B cell (primary cell): Measurements from ENCODE around the gene NUP62. TPM values are rescaled to one million over a fixed set of nuclear protein-coding genes. Genes with fewer than 3 reads are reported as not detected.

Experiments
- ATAC-seq: fragments of 200-7000 bp; cut with Tn5 transposase; one replicate; pipeline ENCODE4 v1.10.0; 2021; ENCODE audit warnings: low read depth, mild to moderate bottlenecking, moderate number of reproducible peaks, moderate library complexity
- CTCF ChIA-PET: fragments of 350-600 bp; sonication (Branson Sonifier 250); formaldehyde crosslinking; loops from one replicate; lab custom pipeline; 2021; ENCODE audit warnings: antibody characterized with exemption, inconsistent platforms; lab: Charles Lee
- POLR2A ChIA-PET: fragments of 350-600 bp; sonication (Branson Sonifier 250); formaldehyde crosslinking; loops from one replicate; lab custom pipeline; 2021; ENCODE audit warnings: antibody characterized with exemption; lab: Charles Lee
- DNase-seq: peaks from one replicate; pipeline ENCODE4 v3.0.0; 2013
- H2AFZ ChIP-seq: 2 replicates; pipeline ENCODE4 v1.6.1; 2012; ENCODE audit warnings: mild to moderate bottlenecking, low read depth, low read length; ENCODE audit not compliant: insufficient read depth, poor library complexity, severe bottlenecking
- H3K27ac ChIP-seq, 2 donors: 1 replicate in 1 of 2; 2 replicates in 1 of 2; pipeline ENCODE4 v1.5.1; 2012 to 2013; ENCODE audit warnings: low read length in 2 of 2, mild to moderate bottlenecking in 2 of 2, moderate library complexity in 1 of 2
- H3K27me3 ChIP-seq, 4 experiments: fragments of 200-600 bp in 1 of 4; sonication (generic) in 1 of 4; replicated peaks in 1 of 4; 1 replicate in 2 of 4; 2 replicates in 2 of 4; pipeline versions ENCODE4 v1.6.1 to v1.7.0; 2013 to 2016; ENCODE audit warnings: low read length in 3 of 4, mild to moderate bottlenecking in 2 of 4, mixed read lengths in 1 of 4, moderate library complexity in 1 of 4; ENCODE audit not compliant: insufficient read depth in 4 of 4, control insufficient read depth in 3 of 4; ENCODE audit errors: control extremely low read depth in 1 of 4
- H3K36me3 ChIP-seq, 2 experiments: replicated peaks in 1 of 2; 1 replicate in 1 of 2; 2 replicates in 1 of 2; pipeline versions ENCODE4 v1.6.1 to v1.7.1; 2013; ENCODE audit warnings: low read length in 1 of 2; ENCODE audit not compliant: insufficient read depth in 2 of 2, control insufficient read depth in 1 of 2; ENCODE audit errors: control extremely low read depth in 1 of 2, extremely low read depth in 1 of 2
- H3K4me1 ChIP-seq, 2 donors: fragments of 200-600 bp in 1 of 2; sonication (generic) in 1 of 2; 1 replicate in 1 of 2; 2 replicates in 1 of 2; pipeline versions ENCODE4 v1.5.1 to v1.6.1; 2013 to 2017; ENCODE audit warnings: low read length in 2 of 2; ENCODE audit not compliant: control insufficient read depth in 2 of 2, insufficient read depth in 2 of 2
- H3K4me2 ChIP-seq: replicated peaks from 2 replicates; pipeline ENCODE3; 2012; ENCODE audit warnings: mild to moderate bottlenecking, low read depth, low read length; ENCODE audit not compliant: poor library complexity, severe bottlenecking
- H3K4me3 ChIP-seq, 5 experiments: fragments of 200-600 bp in 1 of 5; sonication (generic) in 1 of 5; 1 replicate in 3 of 5; 2 replicates in 2 of 5; pipeline versions ENCODE4 v1.5.1 to v1.7.0; 2011 to 2016; ENCODE audit warnings: low read length in 4 of 5, mild to moderate bottlenecking in 4 of 5, low read depth in 2 of 5, control low read depth in 1 of 5, moderate library complexity in 1 of 5; ENCODE audit not compliant: insufficient read depth in 1 of 5; ENCODE audit errors: control extremely low read depth in 1 of 5, extremely low read depth in 1 of 5
- H3K79me2 ChIP-seq: fragments of 200-600 bp; sonication (generic); one replicate; pipeline ENCODE4 v1.6.0; 2016; ENCODE audit warnings: low read length; ENCODE audit not compliant: control insufficient read depth, insufficient read depth
- H3K9ac ChIP-seq: fragments of 200-600 bp; sonication (generic); 2 replicates; pipeline ENCODE4 v1.6.1; 2017; ENCODE audit warnings: mild to moderate bottlenecking, low read length, moderate library complexity
- H3K9me3 ChIP-seq, 3 donors: one replicate each; pipeline versions ENCODE4 v1.6.1 to v1.7.1; 2013; ENCODE audit warnings: low read length in 2 of 3; ENCODE audit not compliant: control insufficient read depth in 2 of 3, insufficient read depth in 1 of 3; ENCODE audit errors: control extremely low read depth in 1 of 3
- H4K20me1 ChIP-seq: 2 replicates; pipeline ENCODE4 v1.6.0; 2012; ENCODE audit warnings: mild to moderate bottlenecking, low read length; ENCODE audit not compliant: insufficient read depth, control insufficient read depth, poor library complexity, severe bottlenecking
- H3K27ac Mint-ChIP-seq: one replicate; pipeline ENCODE4 v1.8.0; 2021; ENCODE audit warnings: mixed read lengths
- H3K27me3 Mint-ChIP-seq: one replicate; pipeline ENCODE4 v1.8.0; 2021; ENCODE audit warnings: mixed read lengths
- H3K4me1 Mint-ChIP-seq: one replicate; pipeline ENCODE4 v1.8.0; 2021; ENCODE audit warnings: mixed read lengths
- H3K4me3 Mint-ChIP-seq: one replicate; pipeline ENCODE4 v1.8.0; 2021; ENCODE audit warnings: mixed read lengths
- H3K9me3 Mint-ChIP-seq: one replicate; pipeline ENCODE4 v1.8.0; 2022; ENCODE audit warnings: mixed read lengths; ENCODE audit not compliant: insufficient read depth
- CTCF ChIP-seq: fragments of 200-600 bp; IDR thresholded peaks from one replicate; pipeline ENCODE4 v1.8.0; 2022; ENCODE audit warnings: antibody characterized with exemption, mild to moderate bottlenecking
- EZH2 ChIP-seq: IDR thresholded peaks from 2 replicates; pipeline ENCODE4 v1.6.1; 2012; ENCODE audit warnings: borderline replicate concordance, low read depth, mild to moderate bottlenecking, moderate library complexity, low read length; ENCODE audit not compliant: insufficient read depth, poor library complexity, severe bottlenecking
- WGBS: methylation state at CpG from one replicate; pipeline ENCODE4 v1.1.5; 2013; ENCODE audit warnings: missing lambda C conversion rate; ENCODE audit not compliant: insufficient coverage; 5-methylcytosine and 5-hydroxymethylcytosine counted together
- intact Hi-C: fragments of 100-400 bp; cut with micrococcal nuclease; formaldehyde crosslinking; loops from one replicate; pipeline ENCODE4 v1.10.0; 2022
- polyA plus RNA-seq: library from polyadenylated mRNA; depleted of rRNA; stranded (reverse); fragments of >200 nt; gene quantifications from 2 replicates; pipeline ENCODE4 v1.2.3, GENCODE V29; 2012
- total RNA-seq, 2 donors: library from RNA; stranded (reverse); fragments of 120-200 nt in 1 of 2; gene quantifications; 1 replicate in 1 of 2; 2 replicates in 1 of 2; pipeline versions ENCODE4 v1.2.3 to v1.2.4, GENCODE V29; 2013 to 2022

NUP62 gene
- total and polyA plus RNA-seq, 2 donors (not counting 1 experiment from before 2014, with no cell fraction given), result 25.2 to 75.7 TPM

GRCh38 chr19:49907745-49908446, 21.4 kb downstream of the NUP62 start:
- 81% methylated on average over 22 of the region's 23 CpGs for WGBS
- Histone ChIP-seq H3K79me2 (peaks cover 27% of the 10 kb centered on the region), H3K27ac (peak overlapping the region; percentile 55 to 64), H3K9ac (no peak overlapping the region), H3K36me3 (peaks cover 0 to 22% of the 10 kb centered on the region in 2 experiments), H3K27me3 (no peaks in the 10 kb centered on the region), H3K4me1 (peaks cover 47 to 63% of the 10 kb centered on the region in 2 donors), H2AFZ (no peak overlapping the region), H3K4me3 (no peak overlapping the region), H4K20me1 (peaks cover 39% of the 10 kb centered on the region), H3K4me2 (peak overlapping the region; percentile 58), H3K9me3 (peaks cover 0 to 16% (median 0%) of the 10 kb centered on the region in 3 donors)
- DNase-seq, result peak; percentile 67
- peak overlapping the region; percentile 45 for H3K4me3 Mint-ChIP-seq
- peak; percentile 54 for ATAC-seq
- H3K9me3 Mint-ChIP-seq, result peaks cover 3% of the 10 kb centered on the region
- CTCF ChIA-PET, result interaction anchor here (0.7 to 1.7 kb wide), 3 partner anchors 8 to 103 kb away, joined by 6 to 11 read pairs (median 7); no protein-coding TSS in a partner anchor
- peaks cover 73% of the 10 kb centered on the region for H3K4me1 Mint-ChIP-seq
- POLR2A ChIA-PET, result interaction anchor here (0.6 to 0.8 kb wide), 5 partner anchors 9 to 376 kb away, joined by 3 to 10 read pairs (median 5); no protein-coding TSS in a partner anchor
- H3K27ac Mint-ChIP-seq, result peak overlapping the region; percentile 85
- no peak for TF ChIP-seq CTCF
- no peak for TF ChIP-seq EZH2
- intact Hi-C loops, result no loop called here
- H3K27me3 Mint-ChIP-seq, result no peaks in the 10 kb centered on the region
